Stimulated activated CD8-positive, alpha-beta memory T cell treated with anti-CD3 and anti-CD28 coated beads, Interleukin-12 subunit alpha, Interleukin-12 subunit beta, amount 100 ng/mL, for 24 hours (primary cell): ENCODE results near the gene SCGB1D2.
"Not testable (repeated sequence)": the region's sequence is repeated elsewhere in the genome, so short reads cannot be mapped to it uniquely, and the experiment has no call there.

ENCODE experiments used
- DNase-seq: peaks from one replicate; pipeline ENCODE4 v3.0.0-alpha.2; 2020; ENCODE audit errors: extremely low read depth

Gene SCGB1D2

DNA sequence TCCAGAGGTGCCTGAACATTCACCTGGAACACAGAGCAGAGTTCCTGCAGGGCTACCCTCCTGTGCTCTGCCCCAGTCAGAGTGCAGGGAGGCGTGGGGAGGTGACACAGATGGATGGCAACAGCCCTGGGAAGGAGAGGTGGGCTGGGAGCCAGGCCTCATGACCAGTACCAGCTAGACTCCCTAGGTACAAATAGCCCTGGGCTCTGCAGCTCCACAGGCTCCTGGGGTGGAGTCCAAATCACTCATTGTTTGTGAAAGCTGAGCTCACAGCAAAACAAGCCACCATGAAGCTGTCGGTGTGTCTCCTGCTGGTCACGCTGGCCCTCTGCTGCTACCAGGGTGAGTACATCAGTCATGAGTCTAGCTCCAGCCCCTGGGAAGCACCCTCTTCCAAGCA is at the start of gene SCGB1D2:
Gene SCGB1D2, plus strand, starts transcription at position 219 of the 400 bp plus-strand sequence. Its CDS starts 69 bp downstream, at position 288.
- DNase-seq, result no peak

- DNase-seq, result no peak
These were observed 48.1 kb upstream of the SCGB1D2 start for GRCh38 chr11:62193952-62194351.

GRCh38 chr11:62195010-62195409 is 47.0 kb upstream of the SCGB1D2 start:
- not testable (repeated sequence) for DNase-seq

- DNase-seq, result no peak
These were observed 46.1 kb upstream of the SCGB1D2 start for GRCh38 chr11:62195945-62196344.

- not testable (repeated sequence) for DNase-seq
These were observed 44.6 kb upstream of the SCGB1D2 start for GRCh38 chr11:62197400-62197799.

GRCh38 chr11:62201376-62201775 is 40.7 kb upstream of the SCGB1D2 start:
- DNase-seq, result no peak

DNA sequence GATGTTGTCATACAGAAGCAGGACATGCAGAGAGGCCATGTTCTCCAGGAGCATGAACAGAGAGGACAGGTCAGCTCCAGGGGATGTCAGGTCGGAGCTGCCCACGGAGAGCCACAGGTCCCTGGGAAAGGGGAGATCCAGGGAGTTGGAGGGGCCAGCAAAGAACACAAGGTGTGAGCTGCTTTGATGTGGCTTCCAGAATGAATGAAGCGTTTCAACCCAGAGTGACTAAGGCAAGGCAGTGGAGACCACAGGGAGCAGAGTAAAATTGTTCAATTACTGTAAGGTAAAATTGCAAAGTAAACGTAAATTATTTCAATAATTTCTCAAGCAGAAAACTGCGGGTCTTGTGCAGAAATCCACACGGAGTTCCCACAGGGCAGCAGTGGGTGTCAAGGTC is 39.1 kb upstream of the SCGB1D2 start:
- no peak for DNase-seq

DNA sequence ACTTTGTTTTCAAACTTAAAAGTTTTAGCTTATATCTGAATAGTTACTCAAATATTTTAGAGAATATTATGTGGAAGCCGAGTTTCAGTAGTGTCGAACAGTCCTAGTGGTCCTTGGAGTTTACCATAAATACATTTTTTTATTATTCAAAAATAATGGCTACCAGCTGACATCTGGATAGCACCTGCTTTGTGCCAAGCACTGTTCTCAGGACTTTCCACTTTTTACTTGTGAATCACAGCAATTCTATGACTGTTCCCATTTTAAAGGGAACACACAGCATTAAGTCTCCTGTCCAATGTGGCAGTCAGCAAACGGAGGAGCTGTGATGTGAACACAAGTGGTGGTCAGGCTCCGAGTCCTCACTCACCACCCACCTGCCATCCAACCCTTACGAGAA is 37.6 kb upstream of the SCGB1D2 start:
- DNase-seq, result no peak

DNA sequence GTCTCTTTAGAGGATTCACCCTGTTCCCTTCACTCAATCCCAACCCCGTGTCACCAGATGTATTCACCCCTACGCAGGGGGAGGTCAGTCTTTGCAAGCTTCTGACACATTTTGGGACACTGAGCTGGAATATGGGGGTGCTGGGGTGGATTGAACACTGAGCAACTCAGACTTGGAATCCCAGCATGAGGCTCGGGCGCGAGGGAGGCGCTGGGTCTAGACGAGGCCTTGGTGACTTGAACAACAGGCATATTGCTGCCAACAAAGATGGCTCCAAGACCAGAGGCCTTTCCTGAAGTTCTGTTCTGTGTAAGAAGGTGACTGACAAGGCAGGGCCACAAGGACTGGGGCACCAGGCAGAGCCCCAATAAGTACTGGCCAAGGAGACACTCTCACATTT is 36.6 kb upstream of the SCGB1D2 start:
- no peak for DNase-seq

DNA sequence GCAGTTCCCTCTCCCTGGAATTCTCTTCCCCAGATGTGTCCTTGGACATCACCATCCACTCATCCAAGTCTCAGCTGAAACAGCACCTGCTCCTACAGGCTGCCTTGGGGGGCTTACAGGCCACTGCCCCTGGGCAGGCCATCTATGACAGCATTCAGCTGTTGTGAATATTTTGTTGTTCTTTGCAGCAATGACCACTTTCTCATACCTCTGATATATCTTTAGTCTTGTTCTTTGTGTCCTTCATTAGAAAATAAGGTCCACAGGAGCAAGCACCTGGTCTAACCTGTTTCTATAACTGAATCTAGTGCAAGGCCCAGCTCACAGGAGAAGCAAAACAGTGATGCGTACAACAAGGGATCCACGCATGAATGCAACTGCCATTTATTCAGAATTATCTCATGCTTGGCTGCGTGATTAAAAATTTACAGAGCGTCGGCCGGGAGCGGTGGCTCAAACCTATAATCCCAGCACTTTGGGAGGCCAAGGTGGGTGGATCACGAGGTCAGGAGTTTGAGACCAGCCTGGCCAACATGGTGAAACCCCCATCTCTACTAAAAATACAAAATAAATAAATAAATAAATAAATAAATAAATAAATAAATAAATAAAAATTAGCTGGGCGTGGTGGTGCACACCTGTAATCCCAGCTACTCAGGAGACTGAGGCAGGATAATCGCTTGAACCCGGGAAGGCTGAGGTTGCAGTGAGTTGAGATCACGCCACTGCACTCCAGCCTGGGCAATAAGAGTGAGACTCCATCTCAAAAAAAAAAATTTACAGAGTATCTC is 35.6 kb upstream of the SCGB1D2 start:
- not testable (repeated sequence) for DNase-seq

- no peak for DNase-seq
These were observed 33.3 kb upstream of the SCGB1D2 start for GRCh38 chr11:62208785-62209144.

- DNase-seq, result no peak
These were observed 24.8 kb upstream of the SCGB1D2 start for GRCh38 chr11:62217191-62217748.

GRCh38 chr11:62221498-62221897 is 20.5 kb upstream of the SCGB1D2 start:
- no peak for DNase-seq

- DNase-seq, result no peak
These were observed 18.9 kb upstream of the SCGB1D2 start for GRCh38 chr11:62223095-62223494.

DNA sequence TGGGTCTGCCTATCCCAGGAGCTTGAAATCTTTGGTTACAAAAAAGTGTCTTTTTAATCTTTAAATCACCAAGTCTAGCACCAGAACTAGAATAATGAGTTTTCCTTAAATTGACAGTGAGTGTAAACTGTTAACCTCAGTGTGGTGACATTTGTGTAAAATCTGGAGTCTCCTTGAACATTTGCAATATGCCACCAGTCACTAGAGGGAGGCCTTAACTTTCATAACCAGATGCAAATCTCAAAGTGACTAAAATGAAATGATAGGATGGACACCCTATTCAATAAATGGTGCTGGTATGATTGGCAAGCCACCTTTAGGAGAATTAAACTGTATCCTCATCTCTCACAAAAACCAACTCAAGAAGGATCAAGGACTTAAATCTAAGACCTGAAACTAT is 8.3 kb upstream of the SCGB1D2 start:
- DNase-seq, result no peak

GRCh38 chr11:62236187-62236586 is 5.9 kb upstream of the SCGB1D2 start:
- DNase-seq, result no peak

- DNase-seq, result no peak
These were observed 4.5 kb upstream of the SCGB1D2 start for GRCh38 chr11:62237499-62237898.

- DNase-seq, result no peak
These were observed 3.9 kb upstream of the SCGB1D2 start for GRCh38 chr11:62238151-62238550.

- no peak for DNase-seq
These were observed 944 bp upstream of the SCGB1D2 start for GRCh38 chr11:62241095-62241494.

DNA sequence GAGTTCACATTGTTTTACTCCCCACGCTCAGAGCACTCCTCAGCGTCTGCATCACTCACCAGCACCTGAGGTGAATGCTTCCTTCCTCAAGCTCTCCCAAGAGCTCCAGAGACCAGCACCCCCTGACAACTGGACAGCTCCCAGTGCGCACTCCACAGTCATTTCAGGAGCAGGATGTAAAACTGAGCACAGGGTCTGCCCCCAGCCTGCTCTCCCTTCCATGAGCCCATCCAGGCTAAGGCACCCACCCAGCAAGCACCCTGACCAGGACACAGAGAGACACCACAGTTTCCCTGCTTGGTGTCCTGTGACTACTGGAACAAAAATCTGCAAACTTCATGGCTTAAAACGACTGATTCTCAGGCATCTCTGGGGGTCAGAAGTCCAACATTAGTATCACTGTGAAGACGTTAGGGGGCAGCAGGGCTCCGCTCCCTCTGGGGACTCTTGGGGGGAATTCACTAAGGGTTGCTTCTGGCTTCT is 3.3 kb downstream of the SCGB1D2 start:
- no peak for DNase-seq

GRCh38 chr11:62251698-62252097 is 9.7 kb downstream of the SCGB1D2 start:
- DNase-seq, result no peak

GRCh38 chr11:62253999-62254542 is 12.0 kb downstream of the SCGB1D2 start:
- DNase-seq, result no peak

DNA sequence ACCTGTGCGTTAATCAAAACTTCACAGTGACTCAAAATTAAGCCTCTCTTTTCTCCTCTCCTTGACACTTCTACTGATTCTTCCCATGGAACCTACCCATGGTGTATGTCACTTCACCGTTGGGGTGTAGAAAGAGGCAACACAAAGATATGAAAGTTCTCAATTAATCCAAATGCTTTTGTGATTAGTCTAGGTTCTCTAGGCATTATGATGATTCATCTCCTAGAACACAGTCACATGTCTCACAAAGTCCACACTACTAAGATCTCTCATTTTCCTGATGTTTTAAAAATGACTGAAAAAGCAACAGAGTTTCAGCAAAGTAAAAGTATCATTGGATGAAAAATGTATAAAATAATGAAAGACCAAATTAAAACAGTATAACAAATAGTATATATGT is 14.2 kb downstream of the SCGB1D2 start:
- no peak for DNase-seq
